Measurements from ENCODE around the gene NCOA1. TPM values are rescaled to one million over a fixed set of nuclear protein-coding genes. Genes with fewer than 3 reads are reported as not detected.

The NCOA1 gene
- polyA plus RNA-seq, 1 donor from 2014 or later: 23.0 TPM

GRCh38 chr2:24683408-24683807, 192.4 kb downstream of the NCOA1 start:
- no peaks in the 10 kb centered on the region for H3F3A ChIP-seq (ENCODE audit: insufficient read depth, low read length, poor library complexity, severe bottlenecking)
- H2AFZ ChIP-seq (ENCODE audit: low read depth, low read length): no peak overlapping the region
- H3K4me2 ChIP-seq (ENCODE audit: low read length): no peak overlapping the region
- H3K27me3 ChIP-seq (ENCODE audit: insufficient read depth, low read depth, low read length): no peaks in the 10 kb centered on the region
- no peaks in the 10 kb centered on the region for H3K9me3 ChIP-seq (ENCODE audit: low read length)
- H4K20me1 ChIP-seq (ENCODE audit: insufficient read depth): no peaks in the 10 kb centered on the region
- no peak overlapping the region for H3K4me3 ChIP-seq (ENCODE audit: low read length)
- H3K27ac ChIP-seq (ENCODE audit: low read length): no peak overlapping the region
- H3K79me2 ChIP-seq (replicated peaks; ENCODE audit: insufficient read depth, low read length): no peaks in the 10 kb centered on the region
- no peaks in the 10 kb centered on the region for H3K9me2 ChIP-seq (ENCODE audit: insufficient read depth, low read length)
- H3K36me3 ChIP-seq (ENCODE audit: insufficient read depth, low read length): no peaks in the 10 kb centered on the region
- H3K9ac ChIP-seq (ENCODE audit: low read length): no peak overlapping the region
- TF ChIP-seq EZH2 (IDR thresholded peaks at IDR 0.05; ENCODE audit: borderline replicate concordance, insufficient read depth, low read length, poor library complexity, severe bottlenecking) (no peak), SMC3 (conservative IDR thresholded peaks at IDR 0.05; ENCODE audit: poor library complexity) (no peak), TAF1 (IDR thresholded peaks at IDR 0.05; ENCODE audit: low read depth) (no peak), POLR2AphosphoS5 (IDR thresholded peaks at IDR 0.05) (no peak)

GRCh38 chr2:24690524-24690923, 199.5 kb downstream of the NCOA1 start:
- Histone ChIP-seq H3K79me2 (replicated peaks; ENCODE audit: insufficient read depth, low read length) (no peaks in the 10 kb centered on the region), H3K36me3 (ENCODE audit: insufficient read depth, low read length) (no peaks in the 10 kb centered on the region), H4K20me1 (ENCODE audit: insufficient read depth) (no peaks in the 10 kb centered on the region), H3K9me2 (ENCODE audit: insufficient read depth, low read length) (no peaks in the 10 kb centered on the region), H3K9me3 (ENCODE audit: low read length) (no peaks in the 10 kb centered on the region), H3K9ac (ENCODE audit: low read length) (no peak overlapping the region), H3K4me3 (ENCODE audit: low read length) (no peak overlapping the region), H3K27ac (ENCODE audit: low read length) (no peak overlapping the region), H3K27me3 (ENCODE audit: insufficient read depth, low read depth, low read length) (no peaks in the 10 kb centered on the region), H3F3A (ENCODE audit: insufficient read depth, low read length, poor library complexity, severe bottlenecking) (no peaks in the 10 kb centered on the region), H2AFZ (ENCODE audit: low read depth, low read length) (no peak overlapping the region), H3K4me2 (ENCODE audit: low read length) (no peak overlapping the region)
- no peak for TF ChIP-seq RAD21 (conservative IDR thresholded peaks at IDR 0.05)
- TF ChIP-seq POLR2AphosphoS5 (IDR thresholded peaks at IDR 0.05): no peak
- TF ChIP-seq, protein P1, sequence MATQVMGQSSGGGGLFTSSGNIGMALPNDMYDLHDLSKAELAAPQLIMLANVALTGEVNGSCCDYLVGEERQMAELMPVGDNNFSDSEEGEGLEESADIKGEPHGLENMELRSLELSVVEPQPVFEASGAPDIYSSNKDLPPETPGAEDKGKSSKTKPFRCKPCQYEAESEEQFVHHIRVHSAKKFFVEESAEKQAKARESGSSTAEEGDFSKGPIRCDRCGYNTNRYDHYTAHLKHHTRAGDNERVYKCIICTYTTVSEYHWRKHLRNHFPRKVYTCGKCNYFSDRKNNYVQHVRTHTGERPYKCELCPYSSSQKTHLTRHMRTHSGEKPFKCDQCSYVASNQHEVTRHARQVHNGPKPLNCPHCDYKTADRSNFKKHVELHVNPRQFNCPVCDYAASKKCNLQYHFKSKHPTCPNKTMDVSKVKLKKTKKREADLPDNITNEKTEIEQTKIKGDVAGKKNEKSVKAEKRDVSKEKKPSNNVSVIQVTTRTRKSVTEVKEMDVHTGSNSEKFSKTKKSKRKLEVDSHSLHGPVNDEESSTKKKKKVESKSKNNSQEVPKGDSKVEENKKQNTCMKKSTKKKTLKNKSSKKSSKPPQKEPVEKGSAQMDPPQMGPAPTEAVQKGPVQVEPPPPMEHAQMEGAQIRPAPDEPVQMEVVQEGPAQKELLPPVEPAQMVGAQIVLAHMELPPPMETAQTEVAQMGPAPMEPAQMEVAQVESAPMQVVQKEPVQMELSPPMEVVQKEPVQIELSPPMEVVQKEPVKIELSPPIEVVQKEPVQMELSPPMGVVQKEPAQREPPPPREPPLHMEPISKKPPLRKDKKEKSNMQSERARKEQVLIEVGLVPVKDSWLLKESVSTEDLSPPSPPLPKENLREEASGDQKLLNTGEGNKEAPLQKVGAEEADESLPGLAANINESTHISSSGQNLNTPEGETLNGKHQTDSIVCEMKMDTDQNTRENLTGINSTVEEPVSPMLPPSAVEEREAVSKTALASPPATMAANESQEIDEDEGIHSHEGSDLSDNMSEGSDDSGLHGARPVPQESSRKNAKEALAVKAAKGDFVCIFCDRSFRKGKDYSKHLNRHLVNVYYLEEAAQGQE (IDR thresholded peaks at IDR 0.05; ENCODE audit: borderline replicate concordance): no peak
- no peak for TF ChIP-seq EZH2 (IDR thresholded peaks at IDR 0.05; ENCODE audit: borderline replicate concordance, insufficient read depth, low read length, poor library complexity, severe bottlenecking)
- no peak for TF ChIP-seq CTCF (IDR thresholded peaks at IDR 0.05; ENCODE audit: poor library complexity, severe bottlenecking)
- TF ChIP-seq MXI1 (conservative IDR thresholded peaks at IDR 0.05; ENCODE audit: poor library complexity, severe bottlenecking): no peak
- no peak for TF ChIP-seq EP300 (conservative IDR thresholded peaks at IDR 0.05; ENCODE audit: poor library complexity, severe bottlenecking)
- TF ChIP-seq TAF1 (IDR thresholded peaks at IDR 0.05; ENCODE audit: low read depth): no peak

DNA sequence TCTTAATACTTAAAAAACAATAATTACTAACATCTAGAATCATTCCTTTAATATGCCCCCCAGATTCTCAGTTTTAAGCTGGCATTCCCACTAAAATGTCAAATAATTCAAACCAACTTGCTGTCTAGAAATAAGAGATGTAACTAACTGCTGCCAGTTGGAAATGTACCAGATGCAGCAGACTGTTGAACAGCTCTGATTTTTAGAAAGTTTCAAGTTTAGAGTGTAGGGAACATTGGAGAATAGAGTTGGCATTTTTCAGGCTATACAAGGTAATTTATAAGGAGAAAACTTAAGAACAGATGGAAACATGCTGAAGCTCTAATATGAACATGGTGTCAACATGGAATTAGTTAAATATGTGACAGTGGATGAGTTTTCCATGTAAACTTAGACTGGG, 200.8 kb downstream of the NCOA1 start:
- no peak overlapping the region for H3K9ac ChIP-seq (ENCODE audit: low read length)
- H4K20me1 ChIP-seq (ENCODE audit: insufficient read depth): no peaks in the 10 kb centered on the region
- no peak overlapping the region for H3K4me2 ChIP-seq (ENCODE audit: low read length)
- no peaks in the 10 kb centered on the region for H3F3A ChIP-seq (ENCODE audit: insufficient read depth, low read length, poor library complexity, severe bottlenecking)
- no peak overlapping the region for H2AFZ ChIP-seq (ENCODE audit: low read depth, low read length)
- no peaks in the 10 kb centered on the region for H3K36me3 ChIP-seq (ENCODE audit: insufficient read depth, low read length)
- no peak overlapping the region for H3K27ac ChIP-seq (ENCODE audit: low read length)
- H3K79me2 ChIP-seq (replicated peaks; ENCODE audit: insufficient read depth, low read length): no peaks in the 10 kb centered on the region
- TF ChIP-seq RAD21 (conservative IDR thresholded peaks at IDR 0.05) (no peak), EZH2 (IDR thresholded peaks at IDR 0.05; ENCODE audit: borderline replicate concordance, insufficient read depth, low read length, poor library complexity, severe bottlenecking) (no peak), POLR2AphosphoS5 (IDR thresholded peaks at IDR 0.05) (no peak), SMC3 (conservative IDR thresholded peaks at IDR 0.05; ENCODE audit: poor library complexity) (no peak), EP300 (conservative IDR thresholded peaks at IDR 0.05; ENCODE audit: poor library complexity, severe bottlenecking) (no peak), TAF1 (IDR thresholded peaks at IDR 0.05; ENCODE audit: low read depth) (no peak)
- TF ChIP-seq, protein P1 (IDR thresholded peaks at IDR 0.05; ENCODE audit: borderline replicate concordance): no peak
- no peaks in the 10 kb centered on the region for H3K9me3 ChIP-seq (ENCODE audit: low read length)
- no peaks in the 10 kb centered on the region for H3K27me3 ChIP-seq (ENCODE audit: insufficient read depth, low read depth, low read length)
- no peak overlapping the region for H3K4me3 ChIP-seq (ENCODE audit: low read length)
- no peaks in the 10 kb centered on the region for H3K9me2 ChIP-seq (ENCODE audit: insufficient read depth, low read length)
